ENCODE measurements around the gene CAMK1G.

CAMK1G gene

DNA sequence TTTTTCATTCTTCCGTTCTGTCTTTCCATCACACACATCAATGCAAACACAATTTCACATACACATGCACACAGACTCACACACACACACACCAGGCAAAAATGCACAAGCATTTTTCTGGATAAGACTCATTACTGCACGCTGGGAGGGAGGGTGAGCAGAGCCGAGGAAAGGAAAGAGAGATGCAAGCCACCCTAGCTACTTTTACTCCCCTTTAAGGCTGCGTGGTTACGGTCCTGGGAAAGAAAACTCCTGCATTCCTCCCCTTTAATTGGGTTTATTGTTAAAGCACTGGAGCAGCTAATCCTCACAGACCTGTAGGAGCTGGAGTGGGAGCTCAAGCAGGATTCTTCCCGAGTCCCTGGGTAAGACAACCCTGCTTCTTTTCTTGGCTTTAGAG lies at the start of gene CAMK1G:
Gene CAMK1G (plus strand): TSS at position 307 of the 400 bp plus-strand sequence. CDS start 11,270 bp downstream, outside the sequence.
- DNase-seq (ENCODE audit: low read depth, low spot score), result no peak

GRCh38 chr1:209534496-209535250 lies 48.8 kb upstream of the CAMK1G start:
- DNase-seq (ENCODE audit: low read depth, low spot score), result no peak

DNA sequence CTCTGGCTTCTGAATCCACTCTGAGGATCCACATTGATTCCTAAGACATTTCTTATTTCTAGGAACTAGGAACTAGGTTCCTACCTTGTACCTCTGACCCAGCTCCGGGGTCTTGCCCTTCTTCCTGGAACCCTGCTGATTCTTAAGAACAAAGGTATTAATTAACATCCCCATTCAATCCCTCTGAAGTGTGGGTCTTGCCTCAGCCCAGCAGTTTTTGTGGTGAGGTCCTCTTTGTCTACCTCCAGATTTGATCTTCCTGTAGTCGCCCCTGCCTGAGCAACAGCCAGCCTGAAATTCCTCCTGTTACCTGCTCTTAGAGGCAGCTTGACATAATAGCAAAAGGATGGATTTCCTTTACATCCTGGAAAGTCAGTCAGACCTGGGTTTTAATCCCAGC lies 46.7 kb upstream of the CAMK1G start:
- DNase-seq (ENCODE audit: low read depth, low spot score), result no peak

DNA sequence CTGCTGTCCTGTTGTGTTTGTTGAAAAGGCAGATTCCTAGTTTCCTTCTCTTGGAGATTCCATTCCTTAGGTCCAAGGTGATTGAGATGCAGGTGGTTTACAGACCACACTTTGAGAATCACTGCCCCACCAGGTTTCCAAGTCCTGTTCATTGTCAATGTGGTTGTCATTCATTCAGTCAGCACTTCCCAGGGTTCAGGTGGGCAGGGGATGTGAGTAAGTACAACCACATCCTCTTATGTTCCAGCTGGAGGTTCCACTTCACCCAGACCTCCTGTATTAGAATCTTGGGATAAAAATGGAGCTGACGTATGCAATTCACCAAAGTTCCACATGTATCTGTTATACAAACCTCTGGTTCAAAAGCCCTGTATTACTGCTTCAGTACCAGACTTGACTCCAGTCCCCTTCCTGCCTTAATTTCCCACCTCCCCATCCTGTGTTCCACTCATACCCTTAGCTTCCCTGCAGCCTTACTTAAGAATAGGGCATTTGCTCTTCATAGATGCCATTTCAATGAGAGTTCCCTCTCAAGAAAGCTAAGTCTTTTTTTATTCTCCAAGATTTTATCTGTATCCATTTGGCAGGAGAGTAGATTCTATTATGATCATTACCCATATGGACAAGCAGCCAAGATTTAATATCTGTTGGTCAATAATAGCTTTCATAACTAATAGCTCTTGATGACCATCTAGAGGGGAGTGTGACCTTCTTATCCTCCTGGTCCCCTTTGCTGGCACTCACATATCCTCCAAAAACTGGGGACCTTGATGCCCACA lies 46.0 kb upstream of the CAMK1G start:
- DNase-seq (ENCODE audit: low read depth, low spot score), result no peak

- no peak for DNase-seq (ENCODE audit: low read depth, low spot score)
Observed at GRCh38 chr1:209539576-209539975, 43.9 kb upstream of the CAMK1G start.

DNA sequence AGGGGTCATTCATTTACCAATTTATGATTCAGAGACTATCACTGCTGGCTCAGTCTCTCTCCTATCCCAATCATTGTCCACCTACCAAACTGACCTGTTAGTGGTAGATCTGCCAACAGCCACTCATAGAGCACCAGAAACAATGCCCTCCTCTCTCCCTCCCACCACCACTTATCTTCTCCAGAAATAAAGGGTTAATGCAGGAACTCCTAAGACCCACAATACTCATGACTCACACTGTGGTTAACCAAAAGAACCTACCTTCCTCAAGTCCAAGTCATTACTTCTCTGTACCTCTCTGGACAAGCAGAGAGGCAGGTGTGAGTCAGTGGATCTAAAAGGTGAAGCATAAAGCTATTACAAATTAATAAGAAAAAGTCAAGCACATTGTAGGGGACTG lies 40.9 kb upstream of the CAMK1G start:
- DNase-seq (ENCODE audit: low read depth, low spot score), result no peak

- DNase-seq (ENCODE audit: low read depth, low spot score), result no peak
Observed at GRCh38 chr1:209544098-209544497, 39.4 kb upstream of the CAMK1G start.

DNA sequence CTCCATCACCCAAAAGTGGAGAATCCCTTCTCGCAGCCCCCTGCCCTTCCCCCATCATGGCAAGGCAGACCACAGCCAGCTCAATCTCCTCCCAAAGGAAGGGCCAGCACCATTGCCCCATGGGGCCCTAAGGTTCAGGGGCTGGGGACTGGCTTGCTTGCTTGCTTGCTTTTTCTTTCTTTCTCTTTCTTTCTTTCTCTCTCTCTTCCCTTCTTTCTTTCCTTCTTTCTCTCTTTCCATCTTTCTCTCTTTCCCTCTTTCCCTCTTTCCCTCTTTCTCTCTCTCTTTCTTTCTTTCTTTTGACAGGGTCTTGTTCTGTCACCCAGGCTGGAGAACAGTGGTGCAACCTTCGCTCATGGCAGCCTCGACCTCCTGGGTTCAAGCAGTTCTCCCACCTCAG lies 38.1 kb upstream of the CAMK1G start:
- no peak for DNase-seq (ENCODE audit: low read depth, low spot score)

DNA sequence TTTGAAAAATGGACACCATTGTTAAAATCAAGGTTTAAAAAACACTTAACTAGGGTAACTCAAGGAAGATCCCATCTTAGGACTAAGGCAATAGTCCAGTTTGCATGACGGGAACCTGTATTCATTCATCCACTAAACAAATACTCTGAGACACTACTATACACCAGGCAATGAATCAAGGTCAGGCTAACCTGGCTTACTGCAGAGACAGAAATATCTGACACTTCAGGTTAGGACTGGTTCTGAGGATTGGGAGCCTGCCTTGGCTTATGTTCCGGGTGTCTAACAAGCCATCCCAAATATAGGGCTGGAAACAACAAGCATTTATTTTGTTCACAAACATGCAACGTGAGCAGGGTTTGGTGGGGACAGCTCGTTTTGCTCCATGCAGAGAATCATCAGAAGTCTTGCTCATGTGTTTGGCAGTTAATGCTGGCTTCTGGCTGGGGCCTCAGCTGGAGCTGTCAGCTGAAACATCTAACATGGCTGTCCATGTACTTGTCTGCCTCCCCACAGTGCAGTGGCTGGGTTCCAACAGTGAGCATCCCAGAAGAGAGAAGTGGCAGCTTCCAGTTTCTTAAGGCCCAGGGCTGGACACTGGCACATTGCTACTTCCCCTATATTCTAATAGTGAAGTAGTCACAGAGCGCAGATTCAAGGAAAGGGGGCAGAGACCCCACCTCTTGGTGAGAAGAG lies 37.0 kb upstream of the CAMK1G start:
- no peak for DNase-seq (ENCODE audit: low read depth, low spot score)

DNA sequence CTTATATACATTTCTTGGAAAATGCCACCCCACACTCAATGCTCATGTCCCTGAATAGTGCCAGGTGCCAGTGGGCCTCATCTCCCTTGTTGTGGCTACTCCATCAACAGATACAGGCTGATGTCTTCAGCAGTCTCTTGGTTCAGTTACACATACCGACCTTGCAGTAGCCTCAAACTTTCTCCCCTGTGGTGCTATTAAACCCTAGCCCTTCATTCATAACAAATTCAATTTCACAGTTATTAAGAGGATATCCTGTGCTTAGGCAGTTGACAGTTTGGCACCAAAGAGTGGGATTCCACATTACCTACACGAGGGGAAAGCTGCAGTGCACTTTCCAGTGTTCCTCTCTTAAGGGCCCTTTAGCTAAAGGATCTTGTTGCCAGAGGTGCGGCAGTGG lies 35.9 kb upstream of the CAMK1G start:
- DNase-seq (ENCODE audit: low read depth, low spot score), result no peak

- DNase-seq (ENCODE audit: low read depth, low spot score), result no peak
Observed at GRCh38 chr1:209549443-209550205, 33.9 kb upstream of the CAMK1G start.

DNA sequence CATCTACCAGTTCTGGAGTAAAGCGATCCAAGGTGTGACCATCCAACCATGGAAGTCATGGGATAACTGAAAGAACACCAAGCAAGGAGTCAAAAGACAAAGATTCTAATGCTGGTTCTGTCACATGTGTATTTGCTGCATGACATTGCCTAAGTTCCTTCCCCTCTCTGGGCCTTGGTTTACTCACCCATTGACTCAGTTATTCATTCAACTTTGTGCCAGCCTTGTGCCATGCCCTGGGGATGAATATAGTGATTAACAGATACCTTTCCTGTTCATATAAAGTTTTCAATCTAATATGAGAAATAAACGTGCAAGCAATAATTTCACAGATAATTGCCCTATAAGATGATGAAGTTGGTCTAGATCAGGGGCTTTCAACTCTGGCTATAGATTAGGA lies 33.0 kb upstream of the CAMK1G start:
- DNase-seq (ENCODE audit: low read depth, low spot score), result no peak

DNA sequence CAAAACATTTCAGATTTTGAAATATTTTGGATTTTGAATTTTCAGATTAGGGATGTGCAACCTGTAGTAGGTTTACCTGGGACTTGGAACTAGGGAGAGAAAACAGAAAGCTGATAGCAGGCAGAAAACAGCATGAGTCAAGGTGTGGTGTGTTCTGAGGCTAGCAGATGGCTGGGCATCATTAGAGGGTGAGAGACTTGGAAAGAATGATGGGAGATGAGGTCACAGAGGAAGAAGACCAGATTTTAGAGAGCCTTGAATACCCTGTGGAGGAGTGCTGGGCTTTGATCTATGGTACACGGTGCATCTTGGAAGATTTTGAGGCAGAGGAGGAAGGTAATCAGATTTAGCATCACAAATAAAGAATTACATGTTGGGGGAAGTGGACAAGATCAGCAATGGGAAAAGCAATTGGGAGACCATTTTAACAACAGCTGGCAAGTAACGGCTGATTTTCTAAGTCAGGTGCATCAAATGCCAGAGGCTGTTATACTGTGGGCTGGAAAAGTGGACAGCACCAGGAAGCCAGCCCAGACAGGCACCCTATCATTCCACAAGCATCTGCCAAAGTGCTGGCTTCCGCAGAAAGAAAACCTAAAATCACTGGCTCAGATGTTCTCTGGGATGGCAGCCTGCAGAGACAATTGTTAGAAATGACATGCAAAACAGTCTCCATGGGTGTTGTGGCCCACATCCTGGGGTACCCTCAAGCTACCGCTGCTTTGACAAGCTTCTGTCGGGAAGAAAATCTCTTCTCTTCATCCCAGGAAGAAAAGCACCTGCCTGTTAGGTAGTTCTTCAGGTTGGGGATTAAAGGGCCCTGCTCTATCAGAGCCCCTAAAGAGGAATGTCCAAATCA lies 30.9 kb upstream of the CAMK1G start:
- DNase-seq (ENCODE audit: low read depth, low spot score), result no peak

GRCh38 chr1:209554761-209555611 lies 28.5 kb upstream of the CAMK1G start:
- no peak for DNase-seq (ENCODE audit: low read depth, low spot score)

GRCh38 chr1:209556162-209556690 lies 27.3 kb upstream of the CAMK1G start:
- DNase-seq (ENCODE audit: low read depth, low spot score), result no peak

DNA sequence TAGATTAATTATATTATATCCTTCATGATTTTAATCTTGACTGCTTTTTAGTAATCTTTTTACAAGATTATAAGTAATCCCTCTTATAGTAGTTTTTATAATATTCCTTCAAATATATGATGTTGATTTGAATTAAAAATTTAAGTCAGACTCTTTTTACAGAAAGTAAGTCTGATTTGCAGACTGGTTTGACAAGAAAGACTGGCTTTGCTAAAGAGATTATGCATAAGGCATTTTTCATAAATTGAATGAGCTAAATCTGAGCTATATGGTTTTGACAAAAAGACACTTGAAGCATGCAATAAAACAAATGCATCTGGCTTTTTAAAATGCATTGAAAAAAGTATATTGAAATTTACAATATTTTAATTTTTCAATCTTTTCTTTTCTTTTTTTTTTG lies 26.3 kb upstream of the CAMK1G start:
- DNase-seq (ENCODE audit: low read depth, low spot score), result no peak

DNA sequence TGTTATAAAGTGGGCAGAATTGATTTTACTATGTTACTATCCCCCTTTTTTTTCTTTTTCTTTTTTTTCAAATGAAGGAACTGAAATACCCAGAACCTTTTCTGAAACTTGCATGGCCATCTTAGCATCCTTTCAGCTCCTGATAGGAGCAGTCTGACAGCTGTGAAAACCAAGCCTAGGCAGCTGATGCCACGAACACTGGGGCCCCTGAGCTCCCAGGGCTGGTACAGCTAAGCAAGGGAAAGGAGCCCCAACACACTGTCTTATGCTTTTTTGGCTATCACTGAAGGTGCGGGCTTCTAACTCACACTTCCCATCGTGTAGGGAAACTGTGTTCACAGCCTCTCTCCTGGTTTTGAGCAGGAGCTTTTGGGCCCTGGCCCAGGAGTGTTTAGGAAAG lies 23.0 kb upstream of the CAMK1G start:
- no peak for DNase-seq (ENCODE audit: low read depth, low spot score)

DNA sequence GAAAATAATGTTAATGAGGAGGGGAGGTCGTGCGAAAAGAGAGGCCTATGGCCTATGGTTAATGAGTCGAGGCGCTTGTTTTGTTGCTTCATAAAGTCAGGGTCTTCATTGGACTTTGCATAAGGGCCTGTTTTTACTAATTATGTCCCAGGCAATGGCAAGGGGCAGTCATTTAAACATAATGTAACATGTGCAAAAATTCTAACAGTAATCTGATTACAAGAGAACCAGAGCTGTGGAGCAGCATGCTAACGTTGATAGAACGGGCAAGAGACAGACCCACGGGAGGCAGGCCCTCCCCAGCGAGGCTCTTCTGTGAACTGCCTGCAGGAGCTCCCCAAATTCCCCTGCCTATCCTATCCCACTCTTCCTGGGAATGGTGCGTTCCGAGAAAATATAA lies 22.6 kb upstream of the CAMK1G start:
- no peak for DNase-seq (ENCODE audit: low read depth, low spot score)

- DNase-seq (ENCODE audit: low read depth, low spot score), result no peak
Observed at GRCh38 chr1:209561532-209561931, 22.0 kb upstream of the CAMK1G start.

DNA sequence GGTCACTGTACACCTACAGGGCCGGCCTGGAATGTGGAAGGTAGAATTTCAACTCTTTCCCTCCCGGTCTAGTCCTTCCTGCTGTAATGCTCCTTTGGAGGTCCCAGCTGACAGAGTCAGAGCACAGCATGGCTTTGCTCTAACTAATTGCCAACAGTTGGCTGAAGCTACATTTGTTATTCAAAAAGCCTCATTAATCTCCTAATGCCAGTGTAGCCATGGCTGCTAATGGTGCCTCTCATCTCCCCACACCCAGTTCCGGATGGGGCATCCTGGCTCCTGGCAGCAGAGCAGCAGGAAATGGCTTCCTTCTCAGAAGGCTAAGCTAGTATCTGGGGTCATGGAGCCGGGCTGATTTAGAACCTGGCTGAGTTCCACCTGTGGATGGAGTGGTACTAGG lies 18.7 kb upstream of the CAMK1G start:
- no peak for DNase-seq (ENCODE audit: low read depth, low spot score)

Measured in activated naive CD8-positive, alpha-beta T cell treated with anti-CD3 and anti-CD28 coated beads, Interleukin-2, amount 50 U/mL, for 16 hours (primary cell).